AG09309 (cell line): ENCODE data around the gene MTOR.

Source experiments
- DNase-seq: peaks from one replicate; pipeline ENCODE4 v3.0.0-alpha.2; 2010; ENCODE audit warnings: low read depth
- H3K4me3 ChIP-seq: 2 replicates; pipeline ENCODE4 v1.5.1; 2011; ENCODE audit warnings: mild to moderate bottlenecking, low read depth, low read length, moderate library complexity; ENCODE audit not compliant: control insufficient read depth
- CTCF ChIP-seq: IDR thresholded peaks from 2 replicates; pipeline ENCODE4 v1.5.1; 2011; ENCODE audit warnings: mild to moderate bottlenecking, low read depth, low read length, inconsistent platforms; ENCODE audit not compliant: insufficient read depth, control insufficient read depth; ENCODE audit errors: missing control alignments

MTOR gene

GRCh38 chr1:11151826-11152612 is 110.3 kb downstream of the MTOR start:
- TF ChIP-seq CTCF = no peak
- DNase-seq = no peak
- H3K4me3 ChIP-seq = no peak overlapping the region

DNA sequence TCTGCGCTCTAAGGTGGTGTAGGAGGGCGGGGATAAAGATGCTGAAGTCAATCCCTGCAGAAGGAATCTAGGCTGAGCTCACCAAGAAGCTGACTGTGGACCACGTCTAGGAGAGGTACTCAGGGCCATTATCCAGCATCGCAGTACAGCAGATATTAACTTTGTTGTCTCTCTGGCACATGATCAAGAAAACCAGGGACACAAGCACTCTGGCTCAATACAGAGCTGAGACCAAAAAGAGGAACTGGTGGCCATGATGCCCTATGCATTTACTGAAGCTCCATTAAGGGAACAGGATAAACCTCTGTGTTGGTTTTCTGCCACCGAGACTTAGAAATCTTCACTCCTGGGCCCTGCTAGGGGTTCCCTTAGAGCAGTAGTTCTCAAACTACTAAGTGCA is 111.2 kb downstream of the MTOR start:
- no peak for TF ChIP-seq CTCF
- no peak for DNase-seq

GRCh38 chr1:11150326-11150725 is 112.0 kb downstream of the MTOR start:
- TF ChIP-seq CTCF = no peak
- no peak for DNase-seq
- no peak overlapping the region for H3K4me3 ChIP-seq

More for the DNA sequence above, 111.2 kb downstream of the MTOR start:
- H3K4me3 ChIP-seq = no peak overlapping the region

- no peak for DNase-seq
These were observed 115.1 kb downstream of the MTOR start for GRCh38 chr1:11147197-11147770.

DNA sequence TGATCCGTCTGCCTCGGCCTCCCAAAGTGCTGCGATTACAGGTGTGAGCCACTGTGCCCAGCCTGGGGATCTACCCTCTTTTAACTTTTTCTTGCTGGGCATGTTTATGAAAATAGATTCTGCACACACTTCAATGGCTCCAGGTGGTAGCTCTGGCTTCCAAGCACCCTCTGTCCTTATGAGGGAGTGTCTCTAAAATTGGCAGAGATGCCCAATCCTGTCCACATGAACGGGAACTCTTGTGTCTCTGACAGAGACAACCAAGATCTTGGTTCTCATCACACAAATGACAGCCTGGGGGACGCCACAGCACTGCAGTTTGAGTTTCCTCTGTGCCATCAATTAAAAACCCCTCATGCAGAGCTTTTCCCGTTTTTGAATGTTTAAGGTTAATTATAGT is 116.6 kb downstream of the MTOR start:
- no peak for DNase-seq
- TF ChIP-seq CTCF = no peak

More at GRCh38 chr1:11147197-11147770, 115.1 kb downstream of the MTOR start:
- TF ChIP-seq CTCF = no peak
- H3K4me3 ChIP-seq = no peak overlapping the region

GRCh38 chr1:11144570-11145256 is 117.6 kb downstream of the MTOR start:
- H3K4me3 ChIP-seq = no peak overlapping the region
- TF ChIP-seq CTCF = no peak
- DNase-seq = no peak

More for the DNA sequence above, 116.6 kb downstream of the MTOR start:
- H3K4me3 ChIP-seq = no peak overlapping the region
